ENCODE measurements around the gene CLK1. TPM values are rescaled to one million over a fixed set of nuclear protein-coding genes. Genes with fewer than 3 reads are reported as not detected.

CLK1 gene
- total RNA-seq, 4 donors from 2014 or later = 79.5 to 243 (median 143) TPM

DNA sequence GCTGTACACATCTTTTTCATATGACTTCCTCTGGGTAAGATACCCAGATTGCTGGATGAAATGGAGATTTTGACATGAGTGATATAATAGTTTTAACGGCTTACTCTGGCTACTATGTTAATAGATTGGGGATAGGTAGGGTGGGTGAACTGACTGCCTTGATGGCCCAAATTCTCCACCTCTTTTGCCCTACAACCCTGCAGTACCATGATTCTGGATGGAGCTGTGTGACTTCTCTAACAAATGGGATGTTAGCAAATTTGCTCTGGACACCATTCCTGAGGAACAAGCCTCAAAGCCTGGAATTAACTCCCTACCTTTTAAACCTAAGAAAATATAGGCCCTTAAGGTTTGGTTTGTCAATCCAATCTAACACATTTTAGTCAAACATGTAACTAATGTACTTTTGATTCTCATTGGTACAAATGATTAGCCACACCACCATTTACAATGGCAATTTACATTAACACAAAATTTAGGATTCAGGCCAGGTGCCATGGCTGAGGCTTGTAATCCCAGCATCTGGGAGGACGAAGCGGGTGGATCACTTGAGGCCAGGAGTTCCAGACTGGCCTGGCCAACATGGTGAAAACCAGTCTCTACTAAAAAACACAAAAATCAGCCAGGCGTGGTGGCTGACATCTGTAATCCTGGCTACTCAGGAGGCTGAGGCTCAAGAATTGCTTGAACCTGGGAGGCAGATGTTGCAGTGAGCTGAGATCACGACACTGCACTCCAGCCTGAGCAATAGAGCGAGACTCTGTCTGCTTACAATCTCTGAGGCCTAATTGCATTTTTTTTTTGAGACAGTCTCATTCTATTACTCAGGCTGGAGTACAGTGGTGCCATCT is 12.8 kb downstream of the CLK1 start:
- Histone ChIP-seq H3K4me3 (no peak overlapping the region), H3K27me3 (no peaks in the 10 kb centered on the region), H3K9me3 (no peaks in the 10 kb centered on the region), H3K4me1 (peaks cover 0 to 26% (median 0%) of the 10 kb centered on the region in 3 donors), H3K27ac (peak overlapping the region in 1 of 4 donors; percentile 12), H3K36me3 (peaks cover 23 to 65% of the 10 kb centered on the region in 2 donors)
- 71 to 90% methylated on average over 3 to 4 of the region's 6 CpGs for WGBS, 2 donors (ENCODE audit: low coverage in 1 of 2)
- no peak for TF ChIP-seq POLR2AphosphoS5 (IDR thresholded peaks at IDR 0.05)
- no peak for TF ChIP-seq POLR2A (IDR thresholded peaks at IDR 0.05)
- TF ChIP-seq, protein P1, sequence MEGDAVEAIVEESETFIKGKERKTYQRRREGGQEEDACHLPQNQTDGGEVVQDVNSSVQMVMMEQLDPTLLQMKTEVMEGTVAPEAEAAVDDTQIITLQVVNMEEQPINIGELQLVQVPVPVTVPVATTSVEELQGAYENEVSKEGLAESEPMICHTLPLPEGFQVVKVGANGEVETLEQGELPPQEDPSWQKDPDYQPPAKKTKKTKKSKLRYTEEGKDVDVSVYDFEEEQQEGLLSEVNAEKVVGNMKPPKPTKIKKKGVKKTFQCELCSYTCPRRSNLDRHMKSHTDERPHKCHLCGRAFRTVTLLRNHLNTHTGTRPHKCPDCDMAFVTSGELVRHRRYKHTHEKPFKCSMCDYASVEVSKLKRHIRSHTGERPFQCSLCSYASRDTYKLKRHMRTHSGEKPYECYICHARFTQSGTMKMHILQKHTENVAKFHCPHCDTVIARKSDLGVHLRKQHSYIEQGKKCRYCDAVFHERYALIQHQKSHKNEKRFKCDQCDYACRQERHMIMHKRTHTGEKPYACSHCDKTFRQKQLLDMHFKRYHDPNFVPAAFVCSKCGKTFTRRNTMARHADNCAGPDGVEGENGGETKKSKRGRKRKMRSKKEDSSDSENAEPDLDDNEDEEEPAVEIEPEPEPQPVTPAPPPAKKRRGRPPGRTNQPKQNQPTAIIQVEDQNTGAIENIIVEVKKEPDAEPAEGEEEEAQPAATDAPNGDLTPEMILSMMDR (IDR thresholded peaks at IDR 0.05) = no peak
- no peak for TF ChIP-seq EP300 (IDR thresholded peaks at IDR 0.05)
- ATAC-seq = no peak

DNA sequence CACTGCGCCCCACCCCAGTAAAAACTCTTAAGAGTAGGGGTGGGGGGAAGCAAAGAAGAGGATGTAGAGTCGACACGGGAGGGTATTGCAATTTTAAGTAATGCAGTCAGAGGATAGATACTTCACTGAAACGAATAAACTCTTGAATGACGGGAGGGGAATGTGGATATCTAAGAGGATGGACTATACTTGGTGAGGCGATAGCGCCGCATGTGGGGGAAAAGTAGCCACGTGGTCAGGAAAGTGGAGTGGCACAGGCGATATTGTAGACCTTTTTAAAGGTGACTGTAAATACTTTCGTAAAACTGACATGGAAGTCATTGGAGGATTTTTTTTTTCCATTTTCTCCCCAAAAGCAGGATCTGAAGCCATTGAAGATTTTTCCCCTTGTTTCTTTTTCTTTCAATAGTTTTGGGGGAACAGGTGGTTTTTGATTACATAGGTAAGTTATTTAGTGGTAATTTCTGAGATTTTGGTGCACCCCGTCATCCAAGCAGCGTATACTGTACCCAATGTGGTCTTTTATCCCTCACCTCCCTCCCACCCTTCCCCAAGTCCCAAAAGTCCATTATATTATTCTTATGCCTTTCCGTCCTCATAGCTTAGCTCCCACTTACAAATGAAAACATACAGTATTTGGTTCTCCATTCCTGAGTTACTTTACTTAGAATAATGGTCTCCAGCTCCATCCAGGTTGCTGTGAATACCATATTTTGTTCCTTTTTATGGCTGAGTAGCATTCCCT is 13.8 kb downstream of the CLK1 start:
- Histone ChIP-seq H3K36me3 (peaks cover 15 to 56% of the 10 kb centered on the region in 2 donors), H3K4me1 (peaks cover 0 to 17% (median 0%) of the 10 kb centered on the region in 3 donors), H3K27me3 (no peaks in the 10 kb centered on the region), H3K27ac (no peak overlapping the region), H3K9me3 (no peaks in the 10 kb centered on the region), H3K4me3 (no peak overlapping the region)
- TF ChIP-seq EP300 (IDR thresholded peaks at IDR 0.05) = no peak
- no peak for ATAC-seq
- WGBS, 2 donors (ENCODE audit: low coverage in 1 of 2) = 76 to 77% methylated on average over 9 to 13 of the region's 14 CpGs

DNA sequence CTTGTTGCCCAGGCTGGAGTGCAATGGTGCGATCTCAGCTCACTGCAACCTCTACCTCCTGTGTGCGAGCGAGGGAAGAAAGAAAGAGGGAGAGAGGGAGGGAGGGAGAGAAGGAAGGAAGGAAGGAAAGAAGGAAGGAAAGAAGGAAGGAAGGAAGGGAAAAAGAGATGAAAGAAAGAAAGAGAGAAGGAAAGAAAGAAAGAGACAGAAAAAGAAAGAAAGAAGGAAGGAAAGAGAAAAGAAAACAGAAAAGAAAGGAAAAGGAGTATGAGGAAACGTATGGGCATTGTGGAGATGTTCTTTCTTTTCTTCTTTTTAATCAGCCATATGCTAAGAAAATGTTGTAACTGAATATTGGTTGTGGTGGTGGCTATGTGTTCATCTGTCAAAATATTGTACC is 16.5 kb downstream of the CLK1 start:
- no peak for ATAC-seq
- H3K4me1 ChIP-seq = peaks cover 0 to 9% (median 0%) of the 10 kb centered on the region in 3 donors
- H3K4me3 ChIP-seq = no peak overlapping the region
- no peak overlapping the region for H3K27ac ChIP-seq
- H3K36me3 ChIP-seq = peaks cover 5 to 28% of the 10 kb centered on the region in 2 donors
- H3K9me3 ChIP-seq = no peaks in the 10 kb centered on the region
- WGBS, 2 donors (ENCODE audit: low coverage in 1 of 2) = 60 to 86% methylated on average over 1 to 4 of the region's 4 CpGs
- no peaks in the 10 kb centered on the region for H3K27me3 ChIP-seq
- TF ChIP-seq, protein P1 (IDR thresholded peaks at IDR 0.05) = no peak
- TF ChIP-seq EP300 (IDR thresholded peaks at IDR 0.05) = no peak
- TF ChIP-seq POLR2AphosphoS5 (IDR thresholded peaks at IDR 0.05) = no peak
- TF ChIP-seq POLR2A (IDR thresholded peaks at IDR 0.05) = no peak

DNA sequence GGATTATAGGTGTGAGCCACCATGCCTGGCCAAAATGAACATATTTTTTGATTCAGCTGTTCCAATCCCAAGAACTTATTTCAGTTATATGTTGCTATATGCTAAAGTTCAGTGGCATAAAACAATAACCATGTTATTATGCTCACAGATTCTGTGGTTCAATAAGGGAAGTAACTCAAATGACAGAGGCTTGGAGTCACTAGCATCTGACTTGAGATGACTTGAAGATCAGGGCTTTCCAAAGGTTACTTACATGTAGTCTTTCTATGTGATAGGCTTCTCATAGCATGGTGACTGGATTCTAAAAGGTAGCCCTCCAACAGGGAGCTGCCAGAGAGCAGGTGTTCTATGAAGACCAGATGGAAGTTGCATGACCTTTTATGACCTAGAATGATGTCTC is 17.2 kb downstream of the CLK1 start:
- no peak overlapping the region for H3K4me3 ChIP-seq
- H3K27me3 ChIP-seq = no peaks in the 10 kb centered on the region
- no peak overlapping the region for H3K27ac ChIP-seq
- ATAC-seq = no peak
- no peaks in the 10 kb centered on the region for H3K9me3 ChIP-seq
- peaks cover 0 to 22% of the 10 kb centered on the region in 2 donors for H3K36me3 ChIP-seq
- H3K4me1 ChIP-seq = peaks cover 0 to 2% (median 0%) of the 10 kb centered on the region in 3 donors
- no peak for TF ChIP-seq EP300 (IDR thresholded peaks at IDR 0.05)
- TF ChIP-seq, protein P1 (IDR thresholded peaks at IDR 0.05) = no peak
- no peak for TF ChIP-seq POLR2A (IDR thresholded peaks at IDR 0.05)
- no peak for TF ChIP-seq POLR2AphosphoS5 (IDR thresholded peaks at IDR 0.05)

DNA sequence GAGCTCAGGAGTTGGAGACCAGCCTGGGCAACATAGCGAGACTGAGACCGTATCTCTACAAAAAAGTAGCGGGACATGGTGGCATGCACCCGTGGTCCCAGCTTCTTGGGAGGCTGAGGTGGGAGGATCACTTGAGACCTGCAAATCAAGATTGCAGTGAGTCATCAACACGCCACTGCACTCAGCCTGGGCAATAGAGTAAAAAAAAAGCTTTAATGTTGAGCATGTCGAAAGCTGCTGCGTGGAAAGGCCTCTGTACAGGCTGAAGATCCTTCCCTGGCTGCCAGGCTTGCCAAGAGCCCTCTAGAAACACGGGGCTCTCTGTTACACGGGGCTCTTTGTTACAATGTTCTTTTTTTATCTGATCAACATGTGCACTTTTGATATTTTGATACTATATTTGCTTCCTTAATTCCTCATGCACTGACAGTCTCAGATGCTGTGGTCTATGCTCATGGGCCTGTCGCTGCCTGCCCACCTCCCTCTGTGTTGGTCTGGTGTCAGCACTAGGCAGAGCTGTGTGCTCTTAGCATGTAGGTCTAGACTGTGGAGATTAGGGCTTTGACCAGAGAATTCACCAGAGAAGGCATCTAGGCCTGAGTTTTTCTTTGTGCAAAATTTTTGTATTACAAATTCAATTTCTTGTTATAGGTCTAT is 18.7 kb downstream of the CLK1 start:
- TF ChIP-seq POLR2AphosphoS5 (IDR thresholded peaks at IDR 0.05) (no peak), POLR2A (IDR thresholded peaks at IDR 0.05) (no peak), EP300 (IDR thresholded peaks at IDR 0.05) (no peak)
- TF ChIP-seq, protein P1 (IDR thresholded peaks at IDR 0.05) = no peak
- WGBS, 2 donors (ENCODE audit: low coverage in 1 of 2) = 86 to 91% methylated on average over 9 to 10 of the region's 10 CpGs

More for the DNA sequence above, 18.7 kb downstream of the CLK1 start:
- H3K27ac ChIP-seq = no peak overlapping the region
- H3K27me3 ChIP-seq = no peaks in the 10 kb centered on the region
- no peak overlapping the region for H3K4me3 ChIP-seq
- peaks cover 0 to 7% of the 10 kb centered on the region in 2 donors for H3K36me3 ChIP-seq
- H3K4me1 ChIP-seq = no peaks in the 10 kb centered on the region
- ATAC-seq = no peak
- H3K9me3 ChIP-seq = no peaks in the 10 kb centered on the region

All from gastroesophageal sphincter (tissue), 4 donors.